ENCODE data around the gene PNPLA2.

The PNPLA2 gene

GRCh38 chr11:797296-798092 is 21.2 kb upstream of the PNPLA2 start:
- peak; percentile 40 to 58 for DNase-seq (ENCODE audit: low read depth in 1 of 2, low spot score in 1 of 2)

- peak; percentile 72 to 80 for DNase-seq (ENCODE audit: low read depth in 1 of 2, low spot score in 1 of 2)
Measured at GRCh38 chr11:798093-798713, 20.5 kb upstream of the PNPLA2 start, which contains the start of gene SLC25A22. TSS of gene SLC25A22 (minus strand) at chr11:798281. CDS start at chr11:795006, 3,275 bp downstream.

- no peak for DNase-seq (ENCODE audit: low read depth in 1 of 2, low spot score in 1 of 2)
Measured at GRCh38 chr11:799641-800316, 18.9 kb upstream of the PNPLA2 start.

- DNase-seq (ENCODE audit: low read depth in 1 of 2, low spot score in 1 of 2): no peak
Measured at GRCh38 chr11:800473-800872, 18.2 kb upstream of the PNPLA2 start.

GRCh38 chr11:801097-801780 is 17.5 kb upstream of the PNPLA2 start:
- DNase-seq (ENCODE audit: low read depth in 1 of 2, low spot score in 1 of 2): no peak

GRCh38 chr11:802018-802617 is 16.6 kb upstream of the PNPLA2 start:
- no peak for DNase-seq (ENCODE audit: low read depth in 1 of 2, low spot score in 1 of 2)

- no peak for DNase-seq (ENCODE audit: low read depth in 1 of 2, low spot score in 1 of 2)
Measured at GRCh38 chr11:802693-803466, 15.8 kb upstream of the PNPLA2 start.

GRCh38 chr11:803467-803742 is 15.3 kb upstream of the PNPLA2 start:
- no peak for DNase-seq (ENCODE audit: low read depth in 1 of 2, low spot score in 1 of 2)

- no peak for DNase-seq (ENCODE audit: low read depth in 1 of 2, low spot score in 1 of 2)
Measured at GRCh38 chr11:803770-804598, 14.7 kb upstream of the PNPLA2 start.

GRCh38 chr11:804599-804964 is 14.1 kb upstream of the PNPLA2 start:
- no peak for DNase-seq (ENCODE audit: low read depth in 1 of 2, low spot score in 1 of 2)

GRCh38 chr11:808427-809286 is 10.1 kb upstream of the PNPLA2 start:
- no peak for DNase-seq (ENCODE audit: low read depth in 1 of 2, low spot score in 1 of 2)

GRCh38 chr11:809287-810039 is 9.3 kb upstream of the PNPLA2 start, which contains the start of gene RPLP2:
TSS of gene RPLP2 (plus strand) at chr11:809967. CDS start at chr11:810235, 268 bp downstream.
- peak; percentile 93 to 95 for DNase-seq (ENCODE audit: low read depth in 1 of 2, low spot score in 1 of 2)

- no peak for DNase-seq (ENCODE audit: low read depth in 1 of 2, low spot score in 1 of 2)
Measured at GRCh38 chr11:810040-810567, 8.6 kb upstream of the PNPLA2 start.

GRCh38 chr11:811446-812245 is 7.1 kb upstream of the PNPLA2 start:
- no peak for DNase-seq (ENCODE audit: low read depth in 1 of 2, low spot score in 1 of 2)

GRCh38 chr11:812390-812789 is 6.3 kb upstream of the PNPLA2 start:
- DNase-seq (ENCODE audit: low read depth in 1 of 2, low spot score in 1 of 2): no peak

- DNase-seq (ENCODE audit: low read depth in 1 of 2, low spot score in 1 of 2): no peak
Measured at GRCh38 chr11:813072-813455, 5.7 kb upstream of the PNPLA2 start.

Data from stimulated activated CD4-positive, alpha-beta T cell treated with anti-CD3 and anti-CD28 coated beads, Interleukin-15, amount 100 ng/mL, for 1 hour (primary cell).